ENCODE results near the gene PAQR9.
A peak's percentile ranks its signal among the peaks of the same experiment; 100 is the strongest.

The PAQR9 gene, protein sequence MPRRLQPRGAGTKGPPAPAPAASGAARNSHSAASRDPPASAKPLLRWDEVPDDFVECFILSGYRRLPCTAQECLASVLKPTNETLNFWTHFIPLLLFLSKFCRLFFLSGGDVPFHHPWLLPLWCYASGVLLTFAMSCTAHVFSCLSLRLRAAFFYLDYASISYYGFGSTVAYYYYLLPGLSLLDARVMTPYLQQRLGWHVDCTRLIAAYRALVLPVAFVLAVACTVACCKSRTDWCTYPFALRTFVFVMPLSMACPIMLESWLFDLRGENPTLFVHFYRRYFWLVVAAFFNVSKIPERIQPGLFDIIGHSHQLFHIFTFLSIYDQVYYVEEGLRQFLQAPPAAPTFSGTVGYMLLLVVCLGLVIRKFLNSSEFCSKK

DNA sequence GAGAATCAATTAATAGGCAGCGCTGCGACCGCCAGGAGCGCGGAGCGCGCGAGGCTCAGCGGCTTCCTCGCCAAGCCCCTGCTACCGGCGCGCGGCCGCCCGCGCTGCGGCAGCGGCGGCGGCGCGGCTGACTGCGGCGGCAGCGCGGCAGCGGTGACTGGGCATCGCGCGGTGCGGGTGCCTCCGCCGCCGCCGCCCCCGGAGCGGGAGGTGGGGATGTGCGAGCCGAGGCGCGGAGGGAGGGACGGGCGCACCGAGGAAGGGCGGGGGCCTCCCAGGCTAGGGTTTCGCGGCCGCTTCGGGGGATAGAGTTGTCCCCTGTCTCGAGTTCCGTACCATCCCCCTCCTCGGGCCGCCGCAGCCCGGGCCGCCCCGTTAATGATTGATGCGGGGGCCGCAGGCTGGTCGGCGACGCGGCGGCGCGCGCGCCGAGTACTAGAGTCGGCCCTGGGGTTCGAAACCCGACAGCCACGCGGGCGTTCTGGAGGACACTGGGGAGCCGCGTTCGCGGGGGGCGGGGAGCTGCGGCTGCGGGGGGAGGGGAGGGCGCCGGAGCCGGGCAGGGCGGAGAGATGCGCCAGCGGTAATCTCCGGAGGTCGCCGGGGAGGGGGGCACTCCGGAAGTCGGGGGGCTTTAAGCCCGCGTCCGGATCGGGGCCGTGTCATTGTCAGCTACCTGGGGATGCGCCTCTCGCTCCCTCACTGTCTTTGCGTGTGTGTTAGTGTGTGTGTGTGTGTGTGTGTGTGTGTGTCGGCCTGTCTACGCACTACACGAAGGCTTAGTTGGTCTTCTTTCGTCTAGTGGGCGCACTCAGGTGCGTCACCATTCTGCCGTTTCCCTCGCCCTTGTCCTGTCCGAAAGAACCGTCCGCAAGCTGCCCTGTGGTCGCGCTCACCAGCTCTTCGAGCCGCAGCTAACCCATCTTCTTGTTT is at the start of gene PAQR9:
Gene PAQR9 (minus strand): TSS at position 159 of the 933 bp plus-strand sequence. CDS start 338 bp downstream, outside the sequence.
- no peaks in the 10 kb centered on the region for H3K4me1 ChIP-seq (ENCODE audit: insufficient read depth, low read length)
- H3K9ac ChIP-seq (ENCODE audit: low read depth, low read length), result peak within 1 kb of the TSS; percentile 52
- no peaks in the 10 kb centered on the region for H3K9me3 ChIP-seq (ENCODE audit: control insufficient read depth, insufficient read depth, low read length)
- no peaks in the 10 kb centered on the region for H3K36me3 ChIP-seq (ENCODE audit: insufficient read depth, low read length)

DNA sequence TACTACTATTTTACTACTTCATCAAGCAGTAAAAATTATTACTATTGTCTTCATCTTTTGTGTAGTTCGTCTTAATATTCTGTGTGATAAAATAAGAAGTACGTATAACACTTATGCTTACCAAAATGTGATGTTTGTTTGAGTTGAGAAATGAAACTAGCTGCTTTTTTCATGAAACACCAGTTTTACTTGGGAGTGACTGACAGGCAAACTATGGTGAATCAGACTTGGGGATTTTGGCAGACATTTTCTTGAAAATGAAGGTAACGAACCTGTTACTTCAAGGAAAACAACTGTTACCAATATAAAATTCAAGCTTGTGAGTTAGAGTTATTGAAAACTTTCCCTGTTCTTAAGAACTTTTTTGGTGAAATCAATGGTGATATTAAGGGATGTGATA is 48.2 kb upstream of the PAQR9 start:
- Histone ChIP-seq H3K9ac (ENCODE audit: low read depth, low read length) (no peak overlapping the region), H3K9me3 (ENCODE audit: control insufficient read depth, insufficient read depth, low read length) (no peaks in the 10 kb centered on the region), H3K36me3 (ENCODE audit: insufficient read depth, low read length) (peaks cover under 1% of the 10 kb centered on the region), H3K4me1 (ENCODE audit: insufficient read depth, low read length) (peaks cover 4% of the 10 kb centered on the region; the same call in 1 of the 2 replicates)

DNA sequence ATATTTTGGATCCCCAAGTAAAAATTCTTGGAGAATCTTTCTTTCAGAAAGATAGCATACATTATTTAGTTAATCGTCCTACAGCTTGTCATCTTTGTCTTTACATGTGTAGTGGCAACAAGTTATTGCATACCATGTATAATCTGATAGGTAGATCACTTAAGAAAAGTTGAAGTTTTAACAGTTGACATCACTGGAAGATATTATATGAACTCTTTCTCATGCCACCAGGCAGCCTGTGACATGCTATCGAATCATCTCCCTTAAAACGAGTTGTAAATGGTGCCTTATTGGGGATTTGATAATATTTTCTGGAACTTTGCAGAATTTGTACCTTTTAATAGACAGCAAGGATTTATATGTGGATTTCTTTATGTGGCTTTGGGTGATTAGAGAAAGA is 46.5 kb upstream of the PAQR9 start:
- Histone ChIP-seq H3K36me3 (ENCODE audit: insufficient read depth, low read length) (no peaks in the 10 kb centered on the region; the same call in 1 of the 2 replicates), H3K9ac (ENCODE audit: low read depth, low read length) (no peak overlapping the region), H3K4me1 (ENCODE audit: insufficient read depth, low read length) (peaks cover 4% of the 10 kb centered on the region; the same call in 1 of the 2 replicates), H3K9me3 (ENCODE audit: control insufficient read depth, insufficient read depth, low read length) (no peaks in the 10 kb centered on the region)

DNA sequence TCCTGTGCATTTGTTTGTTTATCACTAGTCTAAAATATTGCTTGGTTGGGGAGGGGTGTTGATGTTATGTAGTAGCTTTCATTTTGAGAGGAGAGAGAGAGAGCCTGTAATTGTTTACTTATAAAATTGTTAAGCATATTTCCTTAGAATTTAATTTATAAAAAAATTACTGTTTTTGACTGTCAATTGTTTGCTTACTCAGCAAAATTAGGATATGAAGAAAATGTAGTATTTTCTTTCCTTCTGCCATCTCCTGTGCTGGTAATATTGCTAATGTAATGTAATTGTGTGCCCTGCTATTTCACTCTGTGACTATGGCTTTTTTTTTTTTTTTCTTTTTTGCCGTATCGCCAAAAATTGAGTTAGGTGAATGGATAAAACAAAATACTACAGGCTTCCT is 41.3 kb upstream of the PAQR9 start:
- no peak overlapping the region for H3K9ac ChIP-seq (ENCODE audit: low read depth, low read length)
- H3K9me3 ChIP-seq (ENCODE audit: control insufficient read depth, insufficient read depth, low read length), result no peaks in the 10 kb centered on the region
- H3K36me3 ChIP-seq (ENCODE audit: insufficient read depth, low read length), result no peaks in the 10 kb centered on the region; the same call in 1 of the 2 replicates
- peaks cover 4% of the 10 kb centered on the region for H3K4me1 ChIP-seq (ENCODE audit: insufficient read depth, low read length)

DNA sequence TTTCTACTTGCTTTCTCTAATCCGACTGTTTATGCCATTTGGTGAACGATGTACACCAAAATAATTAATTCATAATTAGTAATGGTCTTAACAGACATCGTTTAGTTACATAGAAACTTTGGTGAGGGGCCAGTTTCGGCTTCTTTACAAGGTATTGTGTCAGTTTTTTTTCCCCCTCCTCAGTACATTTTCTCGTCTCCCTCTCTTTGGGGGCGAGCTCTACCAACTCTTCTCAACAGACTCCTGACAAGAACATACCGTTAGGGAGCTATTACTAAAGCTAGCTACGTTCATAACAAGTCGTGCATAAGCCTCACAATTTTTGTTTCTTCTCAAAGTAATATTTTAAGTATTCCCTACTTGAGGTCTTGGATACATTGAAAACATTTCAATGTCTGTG is 39.3 kb upstream of the PAQR9 start:
- Histone ChIP-seq H3K4me1 (ENCODE audit: insufficient read depth, low read length) (peaks cover 2% of the 10 kb centered on the region), H3K9ac (ENCODE audit: low read depth, low read length) (peak overlapping the region; percentile 87), H3K9me3 (ENCODE audit: control insufficient read depth, insufficient read depth, low read length) (no peaks in the 10 kb centered on the region), H3K36me3 (ENCODE audit: insufficient read depth, low read length) (no peaks in the 10 kb centered on the region; the same call in 1 of the 2 replicates)

DNA sequence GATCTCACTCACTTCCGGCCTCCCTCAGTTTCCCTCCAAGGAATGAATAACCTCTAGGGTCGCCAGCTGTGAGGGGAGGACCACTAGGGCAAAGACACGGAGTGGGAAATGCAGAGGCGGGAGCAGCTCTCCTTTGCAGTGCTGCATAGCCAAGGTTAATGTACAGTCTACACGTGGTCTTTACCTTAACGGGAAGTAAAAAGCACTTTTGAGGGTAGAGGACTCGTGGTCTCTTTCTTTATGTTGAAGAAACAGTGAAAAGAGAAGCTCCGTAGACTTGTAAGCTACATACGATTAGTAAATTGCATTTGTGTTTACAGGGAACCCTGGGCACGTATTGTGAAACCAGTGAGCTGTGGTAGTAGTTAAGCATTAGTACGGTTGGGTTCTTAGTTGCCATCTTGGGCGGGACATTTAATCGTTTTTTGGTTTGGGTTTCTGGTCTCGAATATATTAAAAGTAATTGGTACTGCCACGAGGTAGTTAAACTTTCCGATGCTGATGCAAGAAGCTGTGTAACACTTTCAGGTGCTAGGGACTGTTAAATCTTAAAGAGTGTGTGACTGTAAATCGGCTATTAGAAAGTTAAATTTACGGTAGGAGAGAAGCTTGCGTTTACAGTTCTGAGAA is 38.7 kb upstream of the PAQR9 start:
- Histone ChIP-seq H3K9ac (ENCODE audit: low read depth, low read length) (peak overlapping the region; percentile 87), H3K4me1 (ENCODE audit: insufficient read depth, low read length) (peaks cover 4% of the 10 kb centered on the region), H3K36me3 (ENCODE audit: insufficient read depth, low read length) (no peaks in the 10 kb centered on the region; the same call in 1 of the 2 replicates), H3K9me3 (ENCODE audit: control insufficient read depth, insufficient read depth, low read length) (no peaks in the 10 kb centered on the region)

DNA sequence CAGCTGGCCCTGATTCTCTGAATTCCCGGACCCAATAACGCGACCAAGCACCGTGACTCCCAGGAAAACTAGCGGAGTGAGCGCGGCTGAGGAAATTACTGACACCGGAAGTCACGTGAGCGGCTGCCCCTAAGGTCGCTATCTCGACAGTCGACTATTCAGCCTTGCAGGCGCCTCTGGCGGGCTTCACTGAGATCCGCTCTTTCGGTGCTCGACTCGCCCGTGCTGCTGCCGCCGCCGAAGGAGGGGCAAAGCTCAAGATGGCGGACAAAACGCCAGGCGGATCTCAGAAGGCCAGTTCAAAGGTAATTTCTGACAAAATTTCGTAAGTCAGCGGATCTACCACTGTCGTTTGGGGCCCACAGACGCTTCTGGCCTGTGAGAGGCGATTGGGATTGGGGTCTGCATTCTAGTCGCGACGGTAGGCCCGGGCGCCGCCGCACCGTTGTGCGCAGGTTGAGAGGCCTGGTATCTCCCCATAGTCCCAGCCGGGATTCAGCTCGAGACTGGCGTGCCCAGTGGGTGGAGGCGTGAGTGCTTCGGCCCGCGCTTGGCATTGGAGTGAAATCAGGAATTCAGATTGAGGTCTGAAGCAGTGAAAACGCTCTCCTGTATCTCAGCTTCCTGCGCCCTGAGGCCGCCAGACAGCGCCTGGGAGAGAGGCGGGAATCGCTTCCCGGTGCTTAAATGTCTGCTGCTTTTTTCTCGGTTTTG is 38.1 kb upstream of the PAQR9 start, which contains the start of gene U2SURP:
Gene U2SURP (plus strand): TSS at position 202 of the 714 bp plus-strand sequence. CDS start 59 bp downstream, at position 261.
- Histone ChIP-seq H3K9ac (ENCODE audit: low read depth, low read length) (peak within 1 kb of the TSS; percentile 87), H3K9me3 (ENCODE audit: control insufficient read depth, insufficient read depth, low read length) (no peaks in the 10 kb centered on the region), H3K4me1 (ENCODE audit: insufficient read depth, low read length) (peaks cover 4% of the 10 kb centered on the region), H3K36me3 (ENCODE audit: insufficient read depth, low read length) (no peaks in the 10 kb centered on the region)

DNA sequence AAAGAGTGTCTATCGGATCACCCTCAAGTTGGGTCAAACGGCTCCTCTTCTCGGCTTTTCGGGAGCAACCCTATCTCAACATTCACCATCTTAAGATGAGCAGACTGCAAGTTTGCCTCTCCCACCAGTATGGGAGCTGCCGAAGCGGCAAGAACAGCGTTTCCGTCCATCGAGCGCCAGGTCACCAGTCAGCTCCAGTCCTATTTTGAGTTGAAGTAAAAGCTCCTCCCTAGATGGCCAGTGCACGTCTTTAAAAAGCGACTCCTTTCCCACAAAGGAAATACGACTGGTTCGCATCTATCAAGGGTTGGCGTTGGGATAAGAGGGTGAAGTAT is 37.5 kb upstream of the PAQR9 start:
- H3K4me1 ChIP-seq (ENCODE audit: insufficient read depth, low read length), result peaks cover 4% of the 10 kb centered on the region

DNA sequence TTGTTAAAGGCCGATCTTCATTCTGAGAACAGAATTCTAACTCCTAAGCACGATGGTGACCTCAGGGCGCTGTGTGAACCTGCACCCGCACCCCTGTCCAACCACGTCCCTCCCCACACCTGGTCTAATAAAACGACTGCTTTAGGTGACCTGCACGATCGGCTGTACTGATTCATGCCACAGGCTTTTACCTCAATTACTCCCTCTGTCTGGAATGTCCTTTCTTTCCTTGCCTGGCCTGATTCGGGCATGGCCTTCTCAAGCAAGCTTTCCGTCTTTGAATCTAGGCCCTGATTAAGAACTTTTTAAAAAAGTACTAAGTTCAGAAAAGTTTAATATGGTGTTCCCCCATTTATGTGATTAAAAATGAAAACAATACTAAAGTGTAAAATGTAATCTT is 37.1 kb upstream of the PAQR9 start:
- Histone ChIP-seq H3K9ac (ENCODE audit: low read depth, low read length) (peak overlapping the region; percentile 87), H3K9me3 (ENCODE audit: control insufficient read depth, insufficient read depth, low read length) (no peaks in the 10 kb centered on the region), H3K36me3 (ENCODE audit: insufficient read depth, low read length) (no peaks in the 10 kb centered on the region), H3K4me1 (ENCODE audit: insufficient read depth, low read length) (peaks cover 4% of the 10 kb centered on the region)

More for the DNA sequence above, 37.5 kb upstream of the PAQR9 start:
- Histone ChIP-seq H3K36me3 (ENCODE audit: insufficient read depth, low read length) (no peaks in the 10 kb centered on the region), H3K9ac (ENCODE audit: low read depth, low read length) (peak overlapping the region; percentile 87), H3K9me3 (ENCODE audit: control insufficient read depth, insufficient read depth, low read length) (no peaks in the 10 kb centered on the region)

DNA sequence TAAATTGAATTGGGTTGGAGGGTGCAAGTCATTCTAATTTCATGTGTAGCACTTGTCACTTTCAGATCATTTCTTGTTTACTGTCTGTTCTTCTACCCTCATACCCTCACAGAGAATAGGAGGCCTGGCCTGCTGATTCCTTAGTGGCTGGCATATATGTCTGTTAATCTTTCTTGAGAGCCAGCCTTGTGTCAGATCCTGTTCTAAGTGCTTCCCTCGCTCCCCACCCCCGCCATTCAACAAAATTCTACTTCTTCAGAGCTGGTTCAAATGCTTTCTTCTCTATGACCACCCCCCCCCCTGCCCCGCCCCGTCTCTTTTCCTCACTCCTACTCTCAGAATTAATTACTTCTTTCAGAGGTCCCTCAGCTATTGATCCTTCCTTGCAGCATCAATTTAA is 36.4 kb upstream of the PAQR9 start:
- H3K36me3 ChIP-seq (ENCODE audit: insufficient read depth, low read length), result no peaks in the 10 kb centered on the region
- H3K4me1 ChIP-seq (ENCODE audit: insufficient read depth, low read length), result peaks cover 4% of the 10 kb centered on the region
- peak overlapping the region; percentile 87; the same call in 1 of the 2 replicates for H3K9ac ChIP-seq (ENCODE audit: low read depth, low read length)
- no peaks in the 10 kb centered on the region for H3K9me3 ChIP-seq (ENCODE audit: control insufficient read depth, insufficient read depth, low read length)

DNA sequence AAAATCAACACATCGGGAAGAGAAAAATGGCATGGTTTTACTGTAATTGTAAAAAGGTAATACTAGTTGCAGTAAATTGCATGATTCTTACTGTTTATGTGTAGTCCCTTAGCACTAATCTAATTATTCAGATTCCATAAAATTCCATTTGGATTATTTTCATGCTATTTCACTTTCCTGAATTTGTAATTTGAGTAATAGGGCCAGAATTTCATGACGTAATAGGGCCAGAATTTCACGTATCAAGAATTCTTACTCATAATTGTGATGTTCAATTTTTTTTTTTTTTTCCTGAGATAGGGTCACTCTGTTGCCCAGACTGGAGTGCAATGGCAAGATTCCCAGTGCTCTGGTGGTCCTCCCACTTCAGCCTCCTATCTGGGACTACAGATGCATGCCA is 35.0 kb upstream of the PAQR9 start:
- no peaks in the 10 kb centered on the region for H3K36me3 ChIP-seq (ENCODE audit: insufficient read depth, low read length)
- H3K4me1 ChIP-seq (ENCODE audit: insufficient read depth, low read length), result peaks cover 4% of the 10 kb centered on the region
- no peak overlapping the region for H3K9ac ChIP-seq (ENCODE audit: low read depth, low read length)
- H3K9me3 ChIP-seq (ENCODE audit: control insufficient read depth, insufficient read depth, low read length), result no peaks in the 10 kb centered on the region

DNA sequence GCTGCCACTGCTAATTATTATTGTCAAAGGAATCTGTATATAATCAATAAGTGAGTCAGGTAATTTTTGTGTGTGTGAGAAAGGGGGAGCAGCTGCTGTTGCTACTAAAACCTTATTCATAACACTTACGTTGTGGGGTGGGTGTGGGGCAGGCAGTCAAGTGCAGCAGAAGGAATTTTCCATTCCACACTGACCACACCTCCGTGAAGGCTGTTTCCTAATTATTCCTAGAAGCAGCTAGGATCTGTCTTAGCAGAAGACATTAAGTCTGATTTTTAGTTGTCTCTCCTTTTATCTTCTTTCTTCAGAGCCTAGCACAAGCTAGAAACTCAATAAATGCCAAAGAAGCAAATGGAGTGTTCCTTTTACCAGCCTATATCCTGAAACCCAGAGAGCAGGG is 33.9 kb upstream of the PAQR9 start:
- H3K4me1 ChIP-seq (ENCODE audit: insufficient read depth, low read length), result peaks cover 4% of the 10 kb centered on the region; the same call in 1 of the 2 replicates
- H3K9me3 ChIP-seq (ENCODE audit: control insufficient read depth, insufficient read depth, low read length), result no peaks in the 10 kb centered on the region
- no peaks in the 10 kb centered on the region for H3K36me3 ChIP-seq (ENCODE audit: insufficient read depth, low read length)
- no peak overlapping the region; the same call in 1 of the 2 replicates for H3K9ac ChIP-seq (ENCODE audit: low read depth, low read length)

DNA sequence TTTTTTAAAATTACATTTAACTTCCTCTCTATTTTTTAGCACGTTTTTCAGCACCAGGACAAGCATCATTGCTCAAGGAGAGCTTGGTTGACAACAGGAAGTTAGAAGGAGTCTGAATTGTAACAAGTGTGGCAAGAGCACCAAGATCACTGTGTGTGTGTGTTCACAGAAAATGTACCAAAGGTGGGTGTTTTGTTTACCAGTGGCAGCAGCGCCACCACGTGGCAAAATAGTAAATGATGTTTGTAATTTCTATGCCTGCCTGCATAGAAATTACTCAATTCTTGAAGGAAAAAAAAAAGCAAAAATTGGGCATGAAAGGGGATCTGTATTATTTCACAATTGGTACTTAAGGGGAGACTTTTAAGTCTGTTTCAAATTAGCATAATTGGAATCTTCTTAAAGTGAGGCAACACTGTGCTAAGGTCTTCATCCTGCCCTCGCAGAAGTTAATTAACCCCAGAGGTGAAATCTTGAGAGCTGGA is 30.5 kb upstream of the PAQR9 start:
- no peaks in the 10 kb centered on the region for H3K36me3 ChIP-seq (ENCODE audit: insufficient read depth, low read length)
- peaks cover 4% of the 10 kb centered on the region; the same call in 1 of the 2 replicates for H3K4me1 ChIP-seq (ENCODE audit: insufficient read depth, low read length)
- no peaks in the 10 kb centered on the region for H3K9me3 ChIP-seq (ENCODE audit: control insufficient read depth, insufficient read depth, low read length)
- H3K9ac ChIP-seq (ENCODE audit: low read depth, low read length), result no peak overlapping the region
